ENCODE measurements around the gene LMBR1.

DNA sequence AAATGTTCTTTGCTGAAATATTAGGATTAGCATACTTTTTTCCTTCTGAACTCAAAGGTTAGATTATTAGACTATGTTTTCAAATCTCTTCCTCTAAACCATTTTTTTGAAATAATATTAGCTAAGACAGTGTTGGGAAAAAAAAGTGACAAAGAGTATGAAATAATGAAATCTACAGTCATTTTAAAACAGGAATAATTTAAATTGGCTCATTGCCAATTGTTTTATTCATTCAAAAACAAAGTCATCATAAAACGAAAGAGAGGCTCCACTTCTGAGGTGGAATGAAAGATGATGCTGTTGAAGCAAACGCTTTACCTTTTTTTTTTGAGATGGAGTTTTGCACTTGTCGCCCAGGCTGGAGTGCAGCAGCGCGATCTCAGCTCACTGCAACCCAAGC is 201.2 kb downstream of the LMBR1 start:
- TF ChIP-seq, protein P1, sequence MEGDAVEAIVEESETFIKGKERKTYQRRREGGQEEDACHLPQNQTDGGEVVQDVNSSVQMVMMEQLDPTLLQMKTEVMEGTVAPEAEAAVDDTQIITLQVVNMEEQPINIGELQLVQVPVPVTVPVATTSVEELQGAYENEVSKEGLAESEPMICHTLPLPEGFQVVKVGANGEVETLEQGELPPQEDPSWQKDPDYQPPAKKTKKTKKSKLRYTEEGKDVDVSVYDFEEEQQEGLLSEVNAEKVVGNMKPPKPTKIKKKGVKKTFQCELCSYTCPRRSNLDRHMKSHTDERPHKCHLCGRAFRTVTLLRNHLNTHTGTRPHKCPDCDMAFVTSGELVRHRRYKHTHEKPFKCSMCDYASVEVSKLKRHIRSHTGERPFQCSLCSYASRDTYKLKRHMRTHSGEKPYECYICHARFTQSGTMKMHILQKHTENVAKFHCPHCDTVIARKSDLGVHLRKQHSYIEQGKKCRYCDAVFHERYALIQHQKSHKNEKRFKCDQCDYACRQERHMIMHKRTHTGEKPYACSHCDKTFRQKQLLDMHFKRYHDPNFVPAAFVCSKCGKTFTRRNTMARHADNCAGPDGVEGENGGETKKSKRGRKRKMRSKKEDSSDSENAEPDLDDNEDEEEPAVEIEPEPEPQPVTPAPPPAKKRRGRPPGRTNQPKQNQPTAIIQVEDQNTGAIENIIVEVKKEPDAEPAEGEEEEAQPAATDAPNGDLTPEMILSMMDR (IDR thresholded peaks at IDR 0.05; ENCODE audit: insufficient read depth, low read depth, low read length), result no peak
- no peak for TF ChIP-seq EZH2 (IDR thresholded peaks at IDR 0.05; ENCODE audit: insufficient read depth, low read length)

Measured in astrocyte (in vitro differentiated cells and primary cell).